GM12875 (cell line): ENCODE data around the gene PRKN.

Experiments
- H3K4me3 ChIP-seq: one replicate; pipeline ENCODE4 v1.5.1; 2011; ENCODE audit warnings: low read depth, low read length, control low read depth
- TF ChIP-seq, protein P1 (sequence below): IDR thresholded peaks from 2 replicates; pipeline ENCODE4 v1.5.1; 2011; ENCODE audit warnings: low read depth, mild to moderate bottlenecking, control low read depth, inconsistent platforms, low read length, moderate library complexity, borderline replicate concordance; ENCODE audit not compliant: insufficient read depth

PRKN gene

DNA sequence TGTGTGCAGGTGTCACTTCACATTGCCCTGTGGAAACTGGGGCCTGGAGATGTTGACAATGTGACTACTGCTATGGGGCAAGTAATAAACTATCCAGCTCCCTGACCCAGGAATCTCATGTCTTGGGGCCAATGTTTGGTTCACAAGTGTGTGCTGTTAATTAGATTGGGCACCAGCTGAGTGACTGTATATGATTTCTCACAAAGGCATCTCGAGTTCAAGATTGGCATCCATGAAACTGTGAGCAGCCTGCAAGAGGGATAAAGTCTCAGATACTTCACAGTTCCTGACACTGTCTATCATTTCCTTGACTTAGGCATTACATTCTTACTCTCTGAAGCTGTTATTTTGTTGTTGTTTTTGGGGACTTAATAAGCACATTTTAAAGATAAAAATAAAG lies 264.0 kb downstream of the PRKN start:
- TF ChIP-seq, protein P1, sequence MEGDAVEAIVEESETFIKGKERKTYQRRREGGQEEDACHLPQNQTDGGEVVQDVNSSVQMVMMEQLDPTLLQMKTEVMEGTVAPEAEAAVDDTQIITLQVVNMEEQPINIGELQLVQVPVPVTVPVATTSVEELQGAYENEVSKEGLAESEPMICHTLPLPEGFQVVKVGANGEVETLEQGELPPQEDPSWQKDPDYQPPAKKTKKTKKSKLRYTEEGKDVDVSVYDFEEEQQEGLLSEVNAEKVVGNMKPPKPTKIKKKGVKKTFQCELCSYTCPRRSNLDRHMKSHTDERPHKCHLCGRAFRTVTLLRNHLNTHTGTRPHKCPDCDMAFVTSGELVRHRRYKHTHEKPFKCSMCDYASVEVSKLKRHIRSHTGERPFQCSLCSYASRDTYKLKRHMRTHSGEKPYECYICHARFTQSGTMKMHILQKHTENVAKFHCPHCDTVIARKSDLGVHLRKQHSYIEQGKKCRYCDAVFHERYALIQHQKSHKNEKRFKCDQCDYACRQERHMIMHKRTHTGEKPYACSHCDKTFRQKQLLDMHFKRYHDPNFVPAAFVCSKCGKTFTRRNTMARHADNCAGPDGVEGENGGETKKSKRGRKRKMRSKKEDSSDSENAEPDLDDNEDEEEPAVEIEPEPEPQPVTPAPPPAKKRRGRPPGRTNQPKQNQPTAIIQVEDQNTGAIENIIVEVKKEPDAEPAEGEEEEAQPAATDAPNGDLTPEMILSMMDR = no peak
- no peak overlapping the region for H3K4me3 ChIP-seq

DNA sequence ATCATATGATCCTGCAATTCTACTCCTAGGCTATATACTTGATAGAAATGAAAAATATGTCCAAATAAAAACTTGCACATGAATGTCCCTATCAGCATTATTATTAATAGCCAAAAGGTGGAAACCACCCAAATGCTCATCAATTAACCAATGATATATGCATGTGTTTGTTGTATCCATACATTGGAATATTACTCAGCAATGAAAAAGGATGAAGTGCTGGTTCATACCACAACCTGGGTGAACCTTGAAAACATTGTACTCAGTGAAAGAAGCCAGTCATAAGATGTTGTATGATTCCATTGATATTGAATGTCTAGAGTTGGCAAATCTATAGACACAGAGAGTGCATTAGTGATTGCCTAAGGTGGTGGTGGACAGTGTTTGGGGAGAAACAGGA lies 267.6 kb downstream of the PRKN start:
- TF ChIP-seq, protein P1 = no peak
- H3K4me3 ChIP-seq = no peak overlapping the region

DNA sequence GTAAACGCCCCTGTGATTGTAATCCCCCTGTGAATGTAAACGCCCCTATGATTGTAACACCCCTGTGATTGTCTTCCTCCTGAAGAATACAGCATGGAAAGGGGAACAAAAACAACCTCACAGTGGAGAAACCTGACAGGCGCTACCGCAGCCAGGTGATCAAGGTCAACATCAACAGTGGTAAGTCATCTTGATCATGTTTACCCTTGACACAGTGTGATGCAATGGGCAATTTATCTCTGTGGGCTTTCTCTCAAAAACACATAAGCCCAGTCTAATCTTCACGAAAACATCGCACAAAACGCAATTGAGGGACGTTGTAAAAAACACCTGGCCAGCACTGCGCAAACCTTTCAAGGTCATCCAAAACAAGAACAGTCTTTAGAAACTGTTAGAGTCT lies 277.2 kb downstream of the PRKN start:
- H3K4me3 ChIP-seq = no peak overlapping the region
- TF ChIP-seq, protein P1 = no peak

DNA sequence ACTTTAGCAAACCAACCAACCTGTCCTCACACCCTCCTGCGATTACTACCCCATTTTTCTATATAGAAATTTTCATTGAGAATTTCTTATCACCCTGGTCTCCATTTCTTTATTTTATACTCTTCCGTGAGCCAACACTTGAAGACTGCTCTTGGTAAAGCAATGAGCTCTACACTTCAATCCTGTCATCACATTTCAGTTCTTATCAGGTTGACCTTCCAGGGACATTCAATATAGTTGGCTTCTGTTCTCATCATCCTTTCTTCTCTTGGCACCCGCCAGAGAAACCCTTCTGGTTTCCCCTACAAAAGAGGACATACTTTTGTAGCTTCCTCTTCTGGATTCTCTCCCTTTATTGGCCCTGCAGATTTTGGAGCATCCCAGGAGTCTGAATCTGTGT lies 279.3 kb downstream of the PRKN start:
- H3K4me3 ChIP-seq = no peak overlapping the region
- TF ChIP-seq, protein P1 = no peak

DNA sequence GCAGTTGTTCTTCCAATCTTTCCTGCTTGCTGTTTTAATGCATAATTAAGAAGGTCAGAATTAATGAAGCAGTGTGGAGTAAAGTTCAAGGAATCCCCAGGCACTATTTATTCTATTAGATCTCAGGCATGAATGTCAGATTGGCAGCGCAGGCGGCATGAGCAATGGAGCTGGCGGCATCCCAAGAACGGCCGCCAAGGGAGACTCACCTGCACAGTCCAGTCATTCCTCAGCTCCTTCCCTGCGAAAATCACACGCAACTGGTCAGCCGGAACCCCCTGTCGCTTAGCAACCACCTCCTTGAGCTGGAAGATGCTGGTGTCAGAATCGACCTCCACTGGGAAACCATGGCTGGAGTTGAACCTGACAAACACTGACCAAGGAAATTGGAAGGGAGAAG lies 284.5 kb downstream of the PRKN start:
- H3K4me3 ChIP-seq = no peak overlapping the region
- TF ChIP-seq, protein P1 = no peak

DNA sequence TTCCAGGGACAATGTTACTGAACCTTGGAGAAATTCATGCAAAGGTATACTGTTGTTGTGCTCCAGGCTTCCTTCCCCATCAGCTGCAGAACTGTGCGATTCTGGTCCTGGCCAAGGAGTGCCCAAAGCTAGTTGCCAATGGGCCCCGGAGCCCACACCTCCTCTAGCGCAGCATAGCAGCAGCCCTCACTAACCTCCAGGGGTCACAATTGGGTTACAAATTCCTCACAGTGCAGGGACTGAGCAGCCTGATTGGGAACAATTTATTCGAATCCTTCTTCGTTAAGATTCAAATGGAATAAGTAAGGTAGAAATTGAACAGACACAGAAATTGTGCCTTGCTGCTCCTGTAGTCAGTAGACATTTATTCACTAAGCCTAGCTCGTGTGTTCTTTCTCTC lies 284.9 kb downstream of the PRKN start:
- TF ChIP-seq, protein P1 = peak; percentile 9; the same call in 1 of the 2 replicates

DNA sequence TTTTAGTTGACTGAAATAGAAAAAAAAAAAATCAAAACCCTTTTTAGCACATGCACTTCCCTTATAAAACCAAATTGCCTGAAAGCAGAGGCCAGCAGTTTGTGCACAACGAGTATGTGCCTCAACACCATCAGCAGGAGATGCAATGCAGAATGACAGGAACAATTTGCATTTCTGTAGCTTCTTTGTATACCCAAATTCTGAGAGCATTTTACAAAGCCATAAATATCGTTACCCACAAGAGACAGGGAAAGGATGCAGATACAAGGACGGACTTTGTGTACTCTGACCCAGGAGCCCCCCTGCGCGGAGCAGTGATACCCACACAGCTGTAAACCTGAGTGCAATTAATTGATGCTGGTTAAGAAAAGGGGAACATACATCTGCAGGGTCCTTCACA lies 285.6 kb downstream of the PRKN start:
- TF ChIP-seq, protein P1 = no peak
- H3K4me3 ChIP-seq = no peak overlapping the region

More for the DNA sequence above, 284.9 kb downstream of the PRKN start:
- H3K4me3 ChIP-seq = no peak overlapping the region
